Retinal pigment epithelial cell (primary cell): ENCODE measurements around the gene ARHGDIG.
"Not testable (repeated sequence)": the region's sequence is repeated elsewhere in the genome, so short reads cannot be mapped to it uniquely, and the experiment has no call there.

ENCODE experiments used
- DNase-seq: peaks from one replicate; pipeline ENCODE4 v3.0.0-alpha.2; 2010; ENCODE audit warnings: low read depth
- H3K4me3 ChIP-seq: 2 replicates; pipeline ENCODE4 v1.5.1; 2011; ENCODE audit warnings: mild to moderate bottlenecking, low read length, control low read depth, moderate library complexity
- TF ChIP-seq, protein P1 (sequence below): conservative IDR thresholded peaks from 2 replicates; pipeline ENCODE4 v1.5.1; 2011; ENCODE audit warnings: low read depth, low read length, control low read depth, inconsistent platforms

ARHGDIG gene

DNA sequence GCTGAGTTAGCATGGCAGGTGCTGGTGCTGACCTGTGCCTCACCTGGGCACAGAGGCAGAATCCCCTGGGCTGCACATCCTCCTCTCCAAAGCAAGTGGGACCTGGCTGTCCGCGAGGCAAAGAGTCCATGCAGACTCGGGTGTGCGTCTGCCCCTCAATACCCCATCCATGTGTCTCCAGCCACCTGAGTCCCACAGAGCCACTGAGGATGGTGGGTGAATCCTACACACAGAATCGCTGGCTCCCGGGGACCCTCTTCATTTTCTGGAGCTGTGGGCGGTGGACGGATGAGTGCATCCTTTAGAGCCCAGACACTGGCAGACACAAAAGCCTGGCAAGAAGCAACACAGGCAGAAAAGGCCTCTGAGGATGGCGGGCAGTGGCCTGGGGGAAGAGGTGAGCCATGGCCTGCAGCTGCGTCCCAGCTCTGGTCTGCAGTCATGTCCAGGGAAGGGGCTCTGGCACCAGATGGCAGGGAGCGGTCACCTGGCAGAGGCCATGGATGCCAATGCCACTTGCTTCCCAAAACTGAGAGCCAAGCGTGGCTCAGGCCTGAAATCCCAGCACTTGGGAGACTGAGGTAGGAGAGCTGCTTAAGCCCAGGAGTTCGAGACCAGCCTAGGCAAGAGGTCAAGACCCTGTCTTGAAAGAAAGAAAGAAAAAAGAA lies 42.2 kb downstream of the ARHGDIG start:
- TF ChIP-seq, protein P1, sequence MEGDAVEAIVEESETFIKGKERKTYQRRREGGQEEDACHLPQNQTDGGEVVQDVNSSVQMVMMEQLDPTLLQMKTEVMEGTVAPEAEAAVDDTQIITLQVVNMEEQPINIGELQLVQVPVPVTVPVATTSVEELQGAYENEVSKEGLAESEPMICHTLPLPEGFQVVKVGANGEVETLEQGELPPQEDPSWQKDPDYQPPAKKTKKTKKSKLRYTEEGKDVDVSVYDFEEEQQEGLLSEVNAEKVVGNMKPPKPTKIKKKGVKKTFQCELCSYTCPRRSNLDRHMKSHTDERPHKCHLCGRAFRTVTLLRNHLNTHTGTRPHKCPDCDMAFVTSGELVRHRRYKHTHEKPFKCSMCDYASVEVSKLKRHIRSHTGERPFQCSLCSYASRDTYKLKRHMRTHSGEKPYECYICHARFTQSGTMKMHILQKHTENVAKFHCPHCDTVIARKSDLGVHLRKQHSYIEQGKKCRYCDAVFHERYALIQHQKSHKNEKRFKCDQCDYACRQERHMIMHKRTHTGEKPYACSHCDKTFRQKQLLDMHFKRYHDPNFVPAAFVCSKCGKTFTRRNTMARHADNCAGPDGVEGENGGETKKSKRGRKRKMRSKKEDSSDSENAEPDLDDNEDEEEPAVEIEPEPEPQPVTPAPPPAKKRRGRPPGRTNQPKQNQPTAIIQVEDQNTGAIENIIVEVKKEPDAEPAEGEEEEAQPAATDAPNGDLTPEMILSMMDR = no peak
- DNase-seq = no peak
- H3K4me3 ChIP-seq = no peak overlapping the region

DNA sequence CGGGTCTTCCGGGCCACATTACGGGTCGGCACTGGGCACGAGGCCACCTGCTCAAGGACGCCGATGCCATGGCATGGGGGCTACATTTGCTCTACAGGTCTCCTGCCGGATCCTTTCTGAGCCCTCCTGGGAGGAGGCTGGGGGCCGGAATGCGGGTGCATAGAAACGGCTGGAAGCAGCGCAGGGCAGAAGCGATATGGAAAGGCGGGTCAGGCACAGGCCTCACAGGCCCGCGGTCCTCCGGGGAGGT lies 43.7 kb downstream of the ARHGDIG start:
- H3K4me3 ChIP-seq = no peak overlapping the region
- TF ChIP-seq, protein P1 = no peak
- no peak for DNase-seq

DNA sequence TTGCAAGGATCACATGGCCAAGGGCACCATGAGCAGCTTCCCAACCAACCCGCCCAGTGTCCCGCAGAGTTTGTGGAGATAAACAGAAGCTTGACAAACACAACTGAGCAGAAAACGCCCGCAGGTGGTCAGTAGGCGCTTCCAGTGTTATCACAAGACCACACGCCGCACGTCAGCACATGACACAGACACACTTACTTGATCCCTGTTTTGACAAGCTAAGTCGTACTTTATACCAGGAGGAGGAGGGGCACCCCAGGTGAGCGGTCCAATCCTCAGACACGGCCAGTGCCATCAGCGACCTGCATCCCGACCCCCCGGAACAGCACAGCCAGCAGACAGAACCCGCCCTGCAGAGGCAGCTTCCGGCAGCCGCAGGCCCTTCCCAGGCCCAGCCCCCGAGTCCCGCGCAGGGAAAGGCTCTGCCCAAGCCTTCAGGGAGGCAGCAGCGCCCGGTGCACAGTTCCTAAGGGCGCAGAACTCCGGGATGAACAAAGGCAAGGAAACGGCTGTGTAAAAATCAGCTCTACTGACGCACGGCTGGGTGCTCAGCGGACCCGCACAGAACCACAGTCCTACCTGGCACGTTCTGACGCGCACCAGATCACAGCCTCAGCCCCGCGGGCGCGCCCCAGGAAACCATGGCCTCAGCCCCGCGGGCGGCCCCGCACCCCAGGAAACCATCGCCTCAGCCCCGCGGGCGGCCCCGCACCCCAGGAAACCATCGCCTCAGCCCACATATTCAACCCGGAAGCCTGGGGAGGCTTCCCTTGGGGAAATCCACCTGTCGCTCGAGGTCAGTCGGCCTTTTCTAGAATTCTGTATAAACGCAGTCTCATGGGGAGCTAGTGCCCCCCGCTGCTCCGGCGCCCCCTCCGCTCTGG lies 44.3 kb downstream of the ARHGDIG start:
- H3K4me3 ChIP-seq = no peak overlapping the region
- no peak for DNase-seq
- TF ChIP-seq, protein P1 = no peak

DNA sequence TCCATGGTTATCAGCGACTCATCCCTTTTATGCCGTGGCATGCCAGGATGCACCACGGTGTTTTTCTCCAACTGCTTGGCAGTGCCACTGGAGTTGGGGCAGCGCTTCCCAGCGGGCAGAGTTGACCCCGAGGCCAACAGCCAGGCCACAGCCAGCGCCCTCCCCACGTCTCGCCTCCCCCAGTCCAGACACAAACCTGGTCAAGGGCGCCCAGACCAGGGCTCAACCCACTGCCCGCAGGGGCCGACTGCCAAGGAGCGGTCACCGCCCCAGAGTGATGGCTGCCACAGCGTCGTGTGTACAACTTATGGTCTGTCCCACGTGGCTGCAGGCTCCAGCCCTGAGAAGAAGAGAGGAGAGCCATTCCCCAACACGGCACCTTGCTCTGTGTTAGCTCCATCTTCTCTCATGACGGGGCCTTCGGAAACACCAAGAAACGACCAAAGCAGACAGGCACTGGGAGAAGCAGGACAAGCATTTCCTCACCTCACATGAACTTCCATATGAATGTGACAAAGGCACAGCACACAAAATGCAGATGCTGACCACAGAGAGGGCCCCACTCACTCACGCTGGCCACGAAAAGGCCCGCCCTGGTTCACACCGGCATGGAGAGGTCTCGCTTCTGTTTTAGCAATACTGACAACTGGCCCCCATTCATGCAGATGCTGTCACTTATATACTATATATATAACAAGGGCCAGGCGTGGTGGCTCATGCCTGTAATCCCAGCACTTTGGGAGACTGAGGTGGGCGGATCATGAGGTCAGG lies 45.2 kb downstream of the ARHGDIG start:
- no peak overlapping the region for H3K4me3 ChIP-seq
- TF ChIP-seq, protein P1 = no peak
- no peak for DNase-seq

DNA sequence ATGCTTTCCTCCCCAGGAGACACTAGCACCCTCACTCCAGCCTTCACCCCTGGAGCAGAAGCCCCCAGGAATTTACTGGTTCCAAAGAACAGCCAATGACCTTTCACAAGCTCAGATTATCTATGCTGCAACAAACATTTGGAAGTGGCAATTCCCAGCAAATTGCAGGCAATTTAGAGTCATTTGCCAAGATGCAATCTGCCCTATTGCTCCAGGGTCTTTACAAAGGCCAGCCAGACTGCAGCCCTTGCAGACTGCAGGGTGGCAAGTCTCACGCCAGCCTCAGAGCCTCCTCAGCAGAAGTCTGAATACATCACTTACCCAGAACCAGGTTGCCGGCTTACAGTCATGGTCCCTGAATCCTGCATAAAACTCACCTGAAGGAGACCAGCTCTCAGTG lies 50.4 kb downstream of the ARHGDIG start:
- DNase-seq = no peak
- no peak overlapping the region for H3K4me3 ChIP-seq
- TF ChIP-seq, protein P1 = no peak

DNA sequence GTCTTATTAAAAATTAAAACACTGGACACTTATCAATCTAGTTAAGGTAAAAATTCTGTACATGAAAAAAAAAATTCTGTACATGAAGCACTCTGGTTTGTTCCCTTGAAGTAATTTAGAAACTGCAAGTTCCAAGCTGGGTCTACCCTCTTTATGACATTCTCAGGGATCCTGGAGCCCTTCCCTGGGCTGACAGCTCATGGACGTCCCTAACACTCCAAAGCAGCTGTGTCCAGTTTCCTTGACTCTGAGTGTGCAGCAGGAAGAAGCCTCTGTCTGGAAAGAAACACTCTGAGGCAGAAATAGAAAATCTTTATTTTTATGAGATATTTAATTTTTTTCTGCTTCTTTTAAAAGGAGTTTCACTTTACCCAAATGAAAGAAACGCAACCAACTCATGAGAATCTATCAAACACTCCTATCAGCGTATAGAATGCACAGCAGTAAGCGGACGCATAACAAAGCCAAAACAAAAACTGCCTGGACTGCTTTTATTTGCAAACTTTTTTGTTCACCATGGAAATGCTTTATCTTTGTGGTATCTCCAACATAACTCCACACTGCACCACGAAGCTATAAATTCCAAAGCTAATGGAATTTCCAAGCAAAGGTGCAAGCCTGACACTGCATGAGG lies 50.9 kb downstream of the ARHGDIG start:
- H3K4me3 ChIP-seq, DNase-seq: not testable (repeated sequence)
